H1 (cell line): Measurements from ENCODE around the gene ZNF175. TPM values are rescaled to one million over a fixed set of nuclear protein-coding genes. Genes with fewer than 3 reads are reported as not detected.

Experiments
- ATF2 ChIP-seq: IDR thresholded peaks from 2 replicates; pipeline ENCODE4 v1.6.1; 2012; ENCODE audit warnings: low read length, inconsistent platforms
- BRCA1 ChIP-seq: IDR thresholded peaks from 2 replicates; pipeline ENCODE4 v1.6.1; 2012; ENCODE audit warnings: low read depth, low read length, improper control_type of control experiment
- CREB1 ChIP-seq: IDR thresholded peaks from 2 replicates; pipeline ENCODE4 v1.6.1; 2012; ENCODE audit warnings: inconsistent platforms
- HDAC2 ChIP-seq, 2 experiments: fragments of 300-600 bp in 1 of 2; sonication (generic) in 1 of 2; IDR thresholded peaks; 2 replicates each; pipeline ENCODE4 v1.6.1; 2011 to 2012; ENCODE audit warnings: low read depth in 2 of 2, low read length in 2 of 2, mild to moderate bottlenecking in 2 of 2, moderate library complexity in 2 of 2, borderline replicate concordance in 1 of 2, inconsistent platforms in 1 of 2
- HDAC6 ChIP-seq: IDR thresholded peaks from one replicate; pipeline ENCODE4 v1.7.1; 2012; ENCODE audit warnings: low read depth, mild to moderate bottlenecking, inconsistent platforms, low read length, moderate library complexity
- JUND ChIP-seq: IDR thresholded peaks from 2 replicates; pipeline ENCODE4 v1.6.1; 2011; ENCODE audit warnings: mild to moderate bottlenecking, improper control_type of control experiment, low read length
- SIN3A ChIP-seq, 2 experiments: IDR thresholded peaks in 1 of 2; conservative IDR thresholded peaks in 1 of 2; 2 replicates each; pipeline ENCODE4 v1.6.1; 2011 to 2012; ENCODE audit warnings: low read length in 2 of 2, improper control_type of control experiment in 1 of 2, low read depth in 1 of 2, mild to moderate bottlenecking in 1 of 2
- SIX5 ChIP-seq: IDR thresholded peaks from 2 replicates; pipeline ENCODE4 v1.6.1; 2011; ENCODE audit warnings: mild to moderate bottlenecking, low read depth, low read length
- TAF7 ChIP-seq: optimal IDR thresholded peaks from 2 replicates; pipeline ENCODE3; 2011; ENCODE audit warnings: low read depth, mild to moderate bottlenecking, inconsistent platforms, low read length, moderate library complexity, borderline replicate concordance
- polyA plus RNA-seq, 7 experiments: library from polyadenylated mRNA; depleted of rRNA in 3 of 7; stranded (reverse) in 5 of 7; unstranded in 2 of 7; fragments of >200 nt in 5 of 7; fragments of 200-250 nt in 2 of 7; gene quantifications; 1 replicate in 5 of 7; 2 replicates in 1 of 7; 4 replicates in 1 of 7; pipeline versions ENCODE4 v1.2.1 to v1.2.3, GENCODE V29; 2011 to 2013; ENCODE audit warnings: missing spikeins in 2 of 7, mixed read lengths in 2 of 7
- total RNA-seq: library from RNA; stranded (reverse); fragmentation: NEBNext Ultra II Directional; extraction: Animal tissue kit (Norgen Biotek cat#: 25700); gene quantifications from 2 replicates; pipeline ENCODE4 v1.2.1, GENCODE V29; 2021

Gene ZNF175
- total and polyA plus RNA-seq, 2 of the 8 experiments (the other 6 are each of a cell fraction or from before 2014, with no cell fraction given) = 1.7 to 11.1 TPM

DNA sequence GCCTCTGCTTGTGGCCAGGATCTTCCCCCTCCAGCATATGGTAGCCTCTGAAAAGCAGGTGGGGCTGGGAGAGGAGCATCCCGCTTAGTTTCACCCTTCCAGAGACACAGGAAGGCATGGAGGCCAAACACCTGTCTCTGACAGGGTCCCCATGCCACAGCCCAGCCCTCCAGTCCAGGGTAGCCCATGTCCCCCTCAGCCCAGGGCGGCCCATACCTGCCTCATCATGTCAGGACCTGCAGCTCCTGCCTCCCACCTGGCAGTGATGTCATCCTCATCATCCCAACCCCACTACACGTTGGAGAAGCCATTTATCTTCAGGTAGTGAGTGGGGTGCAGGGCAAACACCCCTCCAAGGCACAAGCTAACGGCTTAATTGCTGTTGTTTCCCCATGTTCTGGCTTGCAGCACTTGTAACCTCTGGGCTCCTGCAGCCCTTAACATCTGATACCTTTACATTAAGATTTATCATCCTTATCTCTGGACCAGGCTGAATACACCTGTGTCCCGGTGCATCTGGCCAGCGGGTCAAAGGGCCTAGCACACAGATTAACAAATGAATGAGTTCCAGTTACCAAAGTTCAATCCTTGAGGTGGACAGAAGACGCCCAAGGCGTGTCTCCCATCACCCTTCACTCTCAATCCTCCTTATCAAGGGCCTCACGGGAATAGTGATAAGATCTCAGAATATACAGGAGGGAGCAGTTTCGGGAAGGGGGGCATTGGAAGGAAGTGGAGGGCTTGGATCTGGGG is 22.2 kb downstream of the ZNF175 start (continued):
- TF ChIP-seq TAF7 = no peak
- no peak for TF ChIP-seq SIX5
- TF ChIP-seq ATF2 = no peak
- TF ChIP-seq HDAC2 (IDR thresholded peaks at IDR 0.05; ENCODE audit: borderline replicate concordance in 1 of 2, low read depth in 2 of 2, low read length in 2 of 2) = no peak
- TF ChIP-seq JUND = no peak
- no peak for TF ChIP-seq CREB1
- TF ChIP-seq SIN3A (conservative IDR thresholded peaks at IDR 0.05 in 1 of 2, IDR thresholded peaks at IDR 0.05 in 1 of 2; ENCODE audit: low read depth in 1 of 2, low read length in 2 of 2) = no peak
- TF ChIP-seq HDAC6 = no peak
- TF ChIP-seq BRCA1 = no peak
